K562 (cell line): ENCODE results near the gene HEATR1. TPM values are rescaled to one million over a fixed set of nuclear protein-coding genes. Genes with fewer than 3 reads are reported as not detected.

Experiments used
- ATAC-seq: fragments of 200-7000 bp; cut with Tn5 transposase; 3 replicates; pipeline ENCODE4 v1.9.1; 2020; ENCODE audit warnings: moderate library complexity
- BruUV-seq: library from RNA; stranded (reverse); fragments of 400-500 nt; replicated peaks from 2 replicates; lab custom pipeline; 2021; lab: Mats Ljungman, UMichigan
- CTCF ChIA-PET: fragments of 300-600 bp; formaldehyde crosslinking; extraction: SDS; loops from one replicate; lab custom pipeline; 2021; ENCODE audit warnings: low intra/inter-chr PET ratio; lab: Yijun Ruan, JAX
- POLR2A ChIA-PET: fragments of 300-600, 350-650 bp; sonication (Branson Sonifier 250); formaldehyde crosslinking; extraction: SDS; loops from one replicate; lab custom pipeline; 2021; ENCODE audit warnings: antibody characterized with exemption, inconsistent platforms; lab: Yijun Ruan, JAX
- DNase-seq, 4 experiments: peaks; one replicate each; pipeline versions ENCODE4 v3.0.0 to v3.0.0-alpha.2; 2011 to 2018; ENCODE audit warnings: low spot score in 3 of 4, mixed read lengths in 3 of 4; ENCODE audit errors: extremely low read depth in 1 of 4
- FAIRE-seq: peaks from 2 replicates; lab custom pipeline; 2011; peaks lifted over from hg19 to GRCh38; lab: Jason Lieb, UNC
- H2AFZ ChIP-seq: 2 replicates; pipeline ENCODE4 v1.6.0; 2011; ENCODE audit warnings: low read depth, low read length, control low read depth, inconsistent platforms
- H3K27ac ChIP-seq: fragments of 200-600 bp; 3 replicates; pipeline ENCODE4 v1.8.0; 2011; ENCODE audit warnings: low read depth, mild to moderate bottlenecking, control low read depth, inconsistent platforms, low read length, moderate library complexity, mixed read lengths; ENCODE audit errors: extremely low read depth
- H3K27me3 ChIP-seq, 2 experiments: fragments of 300-600 bp in 1 of 2; 2 replicates in 1 of 2; 3 replicates in 1 of 2; pipeline versions ENCODE4 v1.6.0 to v1.8.0; 2011; ENCODE audit warnings: inconsistent platforms in 2 of 2, low read length in 2 of 2, mild to moderate bottlenecking in 1 of 2, mixed read lengths in 1 of 2, moderate library complexity in 1 of 2; ENCODE audit not compliant: control insufficient read depth in 2 of 2, insufficient read depth in 2 of 2
- H3K36me3 ChIP-seq: fragments of 300-600 bp; 3 replicates; pipeline ENCODE4 v1.8.0; 2011; ENCODE audit warnings: mild to moderate bottlenecking, low read length, inconsistent platforms; ENCODE audit not compliant: control insufficient read depth, insufficient read depth
- H3K4me1 ChIP-seq, 2 experiments: fragments of 200-600 bp in 1 of 2; replicated peaks in 1 of 2; 2 replicates in 1 of 2; 3 replicates in 1 of 2; pipeline versions ENCODE4 v1.5.1 to v1.8.0; 2011; ENCODE audit warnings: inconsistent platforms in 2 of 2, low read length in 2 of 2, mild to moderate bottlenecking in 1 of 2, mixed read lengths in 1 of 2, moderate library complexity in 1 of 2; ENCODE audit not compliant: control insufficient read depth in 2 of 2, insufficient read depth in 2 of 2
- H3K4me2 ChIP-seq: 2 replicates; pipeline ENCODE4 v1.6.1; 2011; ENCODE audit warnings: low read length, control low read depth, inconsistent platforms, mixed read lengths; ENCODE audit not compliant: insufficient read depth
- H3K4me3 ChIP-seq: fragments of 200-600 bp; sonication (generic), shearing (Covaris generic); 2 replicates; pipeline ENCODE4 v1.5.1; 2016; ENCODE audit warnings: control low read depth, inconsistent platforms
- H3K79me2 ChIP-seq: fragments of 200-600 bp; 3 replicates; pipeline ENCODE4 v1.8.0; 2011; ENCODE audit warnings: low read length, inconsistent platforms; ENCODE audit not compliant: control insufficient read depth, insufficient read depth
- H3K9ac ChIP-seq, 2 experiments: 2 replicates each; pipeline versions ENCODE4 v1.6.0 to v1.6.1; 2011; ENCODE audit warnings: low read depth in 2 of 2, low read length in 2 of 2, control low read depth in 1 of 2, inconsistent platforms in 1 of 2, mild to moderate bottlenecking in 1 of 2, mixed read lengths in 1 of 2; ENCODE audit not compliant: insufficient read depth in 1 of 2
- H3K9me1 ChIP-seq: one replicate; pipeline ENCODE4 v1.6.0; 2011; ENCODE audit warnings: inconsistent platforms, mild to moderate bottlenecking, low read length, moderate library complexity; ENCODE audit not compliant: control insufficient read depth, insufficient read depth
- H3K9me3 ChIP-seq: replicated peaks from 2 replicates; pipeline ENCODE4 v1.5.1; 2011; ENCODE audit warnings: low read depth, low read length, inconsistent platforms; ENCODE audit not compliant: control insufficient read depth, insufficient read depth
- H4K20me1 ChIP-seq: replicated peaks from 2 replicates; pipeline ENCODE4 v1.6.1; 2011; ENCODE audit warnings: low read length, inconsistent platforms, mixed read lengths; ENCODE audit not compliant: control insufficient read depth, insufficient read depth
- BDP1 ChIP-seq: IDR thresholded peaks from 3 replicates; pipeline ENCODE4 v1.6.1; 2011; ENCODE audit not compliant: insufficient read length, insufficient read depth
- CHCHD3 ChIP-seq: fragments of 250-450 bp; sonication (Bioruptor Pico); IDR thresholded peaks from 2 replicates; pipeline ENCODE4 v2.1.2; 2022; ENCODE audit warnings: mild to moderate bottlenecking
- CTBP1 ChIP-seq: fragments of 450-650 bp; IDR thresholded peaks from 2 replicates; pipeline ENCODE4 v1.6.1; 2016; ENCODE audit warnings: borderline replicate concordance
- GABPB1 ChIP-seq: sonication (generic); formaldehyde crosslinking; IDR thresholded peaks from 2 replicates; pipeline ENCODE4 v1.8.0; 2022; ENCODE audit warnings: mild to moderate bottlenecking, missing genetic modification reagents
- IRF1 ChIP-seq: sonication (generic); formaldehyde crosslinking; IDR thresholded peaks from 2 replicates; pipeline ENCODE4 v1.8.0; 2022; ENCODE audit warnings: missing genetic modification reagents, mild to moderate bottlenecking, borderline replicate concordance
- KLF13 ChIP-seq: fragments of 450-650 bp; IDR thresholded peaks from 2 replicates; pipeline ENCODE4 v1.6.1; 2016; ENCODE audit warnings: missing genetic modification characterization, low read depth, mild to moderate bottlenecking, missing compliant biosample characterization, moderate library complexity, borderline replicate concordance
- MAFF ChIP-seq: IDR thresholded peaks from 2 replicates; pipeline ENCODE4 v1.6.1; 2012; ENCODE audit warnings: low read length, improper control_type of control experiment
- MED1 ChIP-seq: sonication (generic); formaldehyde crosslinking; IDR thresholded peaks from 2 replicates; pipeline ENCODE4 v1.8.1; 2023; ENCODE audit warnings: missing genetic modification reagents, borderline replicate concordance
- NBN ChIP-seq: fragments of 450-650 bp; IDR thresholded peaks from 2 replicates; pipeline ENCODE4 v1.6.1; 2016; ENCODE audit warnings: low read depth, mild to moderate bottlenecking
- NFYB ChIP-seq: IDR thresholded peaks from 2 replicates; pipeline ENCODE4 v1.6.1; 2011; ENCODE audit warnings: mild to moderate bottlenecking, moderate library complexity; ENCODE audit not compliant: insufficient read length; ENCODE audit errors: extremely low read depth
- PHB2 ChIP-seq: fragments of 450-650 bp; IDR thresholded peaks from 2 replicates; pipeline ENCODE4 v1.6.1; 2017; ENCODE audit warnings: low read depth
- PML ChIP-seq: IDR thresholded peaks from 2 replicates; pipeline ENCODE4 v1.6.1; 2012; ENCODE audit warnings: low read length, inconsistent platforms
- PURB ChIP-seq: sonication (generic); formaldehyde crosslinking; IDR thresholded peaks from 2 replicates; pipeline ENCODE4 v1.9.0; 2021; ENCODE audit warnings: low read depth, mild to moderate bottlenecking, missing genetic modification reagents
- RBM14 ChIP-seq: fragments of 200-400 bp; formaldehyde crosslinking; IDR thresholded peaks from 2 replicates; pipeline ENCODE4 v1.6.1; 2018; ENCODE audit warnings: low read depth, mild to moderate bottlenecking, low read length, moderate library complexity, borderline replicate concordance; ENCODE audit not compliant: insufficient read depth
- TCF3 ChIP-seq: sonication (generic); formaldehyde crosslinking; IDR thresholded peaks from 2 replicates; pipeline ENCODE4 v1.4.0; 2020; ENCODE audit warnings: mild to moderate bottlenecking, missing genetic modification reagents
- TOE1 ChIP-seq, 2 experiments: fragments of 450-650 bp in 1 of 2; sonication (generic) in 1 of 2; formaldehyde crosslinking in 1 of 2; IDR thresholded peaks; 2 replicates each; pipeline versions ENCODE4 v1.7.1 to v1.8.0; 2016 to 2022; ENCODE audit warnings: borderline replicate concordance in 2 of 2, mild to moderate bottlenecking in 2 of 2, antibody characterized with exemption in 1 of 2, inconsistent platforms in 1 of 2, low read depth in 1 of 2, missing genetic modification reagents in 1 of 2, moderate library complexity in 1 of 2
- ZEB2 ChIP-seq: fragments of 450-650 bp; IDR thresholded peaks from 2 replicates; pipeline ENCODE4 v1.6.1; 2016
- ZKSCAN1 ChIP-seq: fragments of 150-350 bp; IDR thresholded peaks from 2 replicates; pipeline ENCODE4 v1.6.1; 2016; ENCODE audit warnings: low read depth, low read length
- ZNF518B ChIP-seq: fragments of 250-450 bp; sonication (Bioruptor Pico); IDR thresholded peaks from 2 replicates; pipeline ENCODE4 v1.5.0; 2021; ENCODE audit warnings: mild to moderate bottlenecking, moderate library complexity
- WGBS: fragments of 100-300 bp; shearing (Covaris generic); methylation state at CpG from one replicate; pipeline ENCODE4 v1.1.6; 2016; ENCODE audit warnings: low coverage, mixed read lengths; ENCODE audit not compliant: insufficient coverage; ENCODE audit errors: missing lambda C conversion rate; 5-methylcytosine and 5-hydroxymethylcytosine counted together
- in situ Hi-C: fragments of 300-500 bp; cut with MboI; formaldehyde crosslinking; loops from 4 replicates; pipeline ENCODE4 v1.15.0; 2018; ENCODE audit warnings: inconsistent platforms, mixed read lengths
- intact Hi-C: fragments of 100-400 bp; cut with micrococcal nuclease; formaldehyde crosslinking; loops from 2 replicates; pipeline ENCODE4 v1.14.2; 2022
- polyA plus RNA-seq, 8 experiments: library from polyadenylated mRNA; depleted of rRNA in 4 of 8; stranded (reverse) in 5 of 8; unstranded in 3 of 8; fragments of >200 nt; fragmentation: Nextera tagmentation in 2 of 8; fragmentation: Illumina TruSeq in 1 of 8; extraction: Ambion mirVana in 2 of 8; extraction: Trizol in 1 of 8; gene quantifications; 2 replicates each; pipeline versions ENCODE4 v1.2.1 to v1.2.3, GENCODE V29; 2011 to 2014; ENCODE audit warnings: inconsistent platforms in 1 of 8, missing spikeins in 1 of 8
- total RNA-seq, 7 experiments: library from RNA; depleted of rRNA in 6 of 7; stranded (reverse); fragments of >200 nt in 6 of 7; fragmentation: Illumina TruSeq in 2 of 7; extraction: Trizol in 2 of 7; gene quantifications; 2 replicates each; pipeline versions ENCODE4 v1.2.1 to v1.2.3, GENCODE V29; 2011 to 2021; ENCODE audit warnings: low replicate concordance in 1 of 7

HEATR1 gene
- total and polyA plus RNA-seq, 9 of the 15 experiments (the other 6 are each of a cell fraction or from before 2014, with no cell fraction given), result 28.3 to 108 (median 50.9) TPM

- 91% methylated on average over 1 of the region's 1 CpG for WGBS
- DNase-seq, result no peak
- ChIA-PET CTCF (no interaction called here), POLR2A (interaction anchor here (0.6 to 1.9 kb wide), 3 partner anchors 16 to 194 kb away, joined by 3 to 11 read pairs (median 3); no protein-coding TSS in a partner anchor)
- no peak for ATAC-seq
- in situ Hi-C loops, result no loop called here
- FAIRE-seq, result no peak
- Histone ChIP-seq H3K9me3 (no peaks in the 10 kb centered on the region), H3K9me1 (no peaks in the 10 kb centered on the region), H2AFZ (no peak overlapping the region), H3K9ac (no peak overlapping the region), H3K27me3 (no peaks in the 10 kb centered on the region), H3K4me1 (peaks cover 16 to 22% of the 10 kb centered on the region in 2 experiments; a peak in 4 of 5 replicates), H4K20me1 (peaks cover 7% of the 10 kb centered on the region), H3K27ac (no peak overlapping the region)
- TF ChIP-seq ZEB2, result no peak
- TF ChIP-seq PURB (CRISPR knock-in tag), result no peak
- TF ChIP-seq IRF1, result no peak
- no peak for TF ChIP-seq PHB2
- no peak for TF ChIP-seq GABPB1 (CRISPR knock-in tag)
- TF ChIP-seq CHCHD3, result no peak
- TF ChIP-seq ZNF518B (CRISPR knock-in tag), result no peak
- no peak for TF ChIP-seq RBM14
- no peak for TF ChIP-seq BDP1
- no peak for TF ChIP-seq MED1 (CRISPR knock-in tag)
- no peak for TF ChIP-seq MAFF
- no peak for TF ChIP-seq KLF13 (tag)
- TF ChIP-seq TOE1 (IDR thresholded peaks at IDR 0.05; ENCODE audit: borderline replicate concordance), result no peak
- TF ChIP-seq TOE1 (CRISPR knock-in tag; IDR thresholded peaks at IDR 0.05; ENCODE audit: borderline replicate concordance, low read depth), result no peak
- no peak for TF ChIP-seq NBN
- no peak for TF ChIP-seq NFYB
- TF ChIP-seq ZKSCAN1, result no peak
- TF ChIP-seq PML, result no peak
- no peak for TF ChIP-seq CTBP1
- no peak for TF ChIP-seq TCF3
- TF ChIP-seq, all 486 proteins: peak for 0
- H3K79me2 ChIP-seq, result 0 out of 3 replicates have a peak, but pooled peaks cover 3% of the 10 kb centered on the region
- BruUV-seq, result no TSS peak
- intact Hi-C loops, result no loop called here
- H3K4me3 ChIP-seq, result no peak overlapping the region
- H3K36me3 ChIP-seq, result peaks cover 59% of the 10 kb centered on the region; the same call in 2 of the 3 replicates
- no peak overlapping the region for H3K4me2 ChIP-seq
Measured at GRCh38 chr1:236535190-236535589, 69.1 kb downstream of the HEATR1 start.
